CD4-positive, CD25-positive, alpha-beta regulatory T cell (primary cell): ENCODE measurements around the gene SLC41A3. TPM values are rescaled to one million over a fixed set of nuclear protein-coding genes. Genes with fewer than 3 reads are reported as not detected.

Source experiments
- ATAC-seq, 2 donors: fragments of 150-1000 bp; cut with Tn5 transposase; one replicate each; pipeline ENCODE4 v1.10.0; 2021; ENCODE audit warnings: low read depth in 2 of 2, moderate number of reproducible peaks in 2 of 2, moderate library complexity in 1 of 2
- DNase-seq, 3 donors: peaks; one replicate each; pipeline versions ENCODE4 v3.0.0 to v3.0.0-alpha.2; 2012 to 2022; ENCODE audit warnings: mixed read lengths in 1 of 3
- H3K27ac ChIP-seq: one replicate; pipeline ENCODE4 v1.7.0; 2013; ENCODE audit warnings: mild to moderate bottlenecking, low read length; ENCODE audit not compliant: insufficient read depth, poor library complexity, severe bottlenecking
- H3K27me3 ChIP-seq: one replicate; pipeline ENCODE4 v1.7.0; 2013; ENCODE audit warnings: low read length; ENCODE audit not compliant: control insufficient read depth, insufficient read depth
- H3K36me3 ChIP-seq: one replicate; pipeline ENCODE4 v1.7.0; 2013; ENCODE audit warnings: mild to moderate bottlenecking, low read length, moderate library complexity; ENCODE audit not compliant: control insufficient read depth, insufficient read depth
- H3K4me1 ChIP-seq: 2 replicates; pipeline ENCODE4 v1.7.0; 2013; ENCODE audit warnings: mild to moderate bottlenecking, low read length; ENCODE audit not compliant: insufficient read depth, control insufficient read depth, poor library complexity, severe bottlenecking
- H3K4me3 ChIP-seq: one replicate; pipeline ENCODE4 v1.7.0; 2013; ENCODE audit warnings: low read depth, mild to moderate bottlenecking, low read length, moderate library complexity
- H3K9me3 ChIP-seq, 2 experiments: 1 replicate in 1 of 2; 2 replicates in 1 of 2; pipeline ENCODE4 v1.7.0; 2013; ENCODE audit warnings: low read length in 2 of 2, mild to moderate bottlenecking in 1 of 2, moderate library complexity in 1 of 2; ENCODE audit not compliant: control insufficient read depth in 2 of 2
- H3K27ac Mint-ChIP-seq, 3 donors: one replicate each; pipeline ENCODE4 v1.8.0; 2020 to 2022; ENCODE audit warnings: mild to moderate bottlenecking in 3 of 3, mixed read lengths in 3 of 3, moderate library complexity in 2 of 3
- H3K27me3 Mint-ChIP-seq: one replicate; pipeline ENCODE4 v1.8.0; 2022; ENCODE audit warnings: mild to moderate bottlenecking, mixed read lengths
- H3K36me3 Mint-ChIP-seq: one replicate; pipeline ENCODE4 v1.8.0; 2020; ENCODE audit warnings: mixed read lengths
- H3K4me1 Mint-ChIP-seq, 4 donors: one replicate each; pipeline ENCODE4 v1.8.0; 2020 to 2022; ENCODE audit warnings: mixed read lengths in 4 of 4, mild to moderate bottlenecking in 1 of 4
- H3K4me3 Mint-ChIP-seq, 4 donors: one replicate each; pipeline ENCODE4 v1.8.0; 2020 to 2022; ENCODE audit warnings: mild to moderate bottlenecking in 4 of 4, mixed read lengths in 4 of 4, moderate library complexity in 3 of 4
- H3K9me3 Mint-ChIP-seq, 7 donors: one replicate each; pipeline ENCODE4 v1.8.0; 2020 to 2022; ENCODE audit warnings: mixed read lengths in 7 of 7, mild to moderate bottlenecking in 3 of 7, moderate library complexity in 2 of 7
- polyA plus RNA-seq, 4 donors: library from polyadenylated mRNA; unstranded; fragments of 300-500 nt; fragmentation: Illumina TruSeq; gene quantifications; one replicate each; pipeline ENCODE4 v1.2.3, GENCODE V29; 2021
- total RNA-seq: library from RNA; stranded (reverse); gene quantifications from one replicate; pipeline ENCODE4 v1.2.3, GENCODE V29; 2022

The SLC41A3 gene
- total and polyA plus RNA-seq, 5 donors from 2014 or later = 31.2 to 51.3 (median 40.3) TPM

- no peak overlapping the region for H3K4me3 Mint-ChIP-seq
- Histone ChIP-seq H3K27ac (no peak overlapping the region), H3K9me3 (peaks cover 0 to 3% of the 10 kb centered on the region in 2 experiments), H3K4me3 (no peak overlapping the region), H3K36me3 (no peaks in the 10 kb centered on the region), H3K4me1 (no peaks in the 10 kb centered on the region), H3K27me3 (no peaks in the 10 kb centered on the region)
- no peaks in the 10 kb centered on the region for H3K36me3 Mint-ChIP-seq
- no peaks in the 10 kb centered on the region for H3K27me3 Mint-ChIP-seq
- DNase-seq (no peak), ATAC-seq (no peak)
- peaks cover 0 to 4% (median 0%) of the 10 kb centered on the region in 4 donors for H3K4me1 Mint-ChIP-seq
- no peak overlapping the region for H3K27ac Mint-ChIP-seq
- H3K9me3 Mint-ChIP-seq = peaks cover 0 to 7% (median under 1%) of the 10 kb centered on the region in 7 donors
Observed at GRCh38 chr3:126102530-126102951, 18.6 kb upstream of the SLC41A3 start.

- H3K4me3 ChIP-seq = no peak overlapping the region
- peaks cover 0 to 9% (median 4%) of the 10 kb centered on the region in 7 donors for H3K9me3 Mint-ChIP-seq
- DNase-seq (no peak), ATAC-seq (no peak)
- H3K36me3 Mint-ChIP-seq = no peaks in the 10 kb centered on the region
- H3K4me1 ChIP-seq = no peaks in the 10 kb centered on the region
- no peaks in the 10 kb centered on the region for H3K27me3 ChIP-seq
- no peak overlapping the region for H3K27ac Mint-ChIP-seq
- H3K4me3 Mint-ChIP-seq = no peak overlapping the region
- H3K9me3 ChIP-seq = peaks cover 4 to 5% of the 10 kb centered on the region in 2 experiments
- no peaks in the 10 kb centered on the region for H3K27me3 Mint-ChIP-seq
- H3K4me1 Mint-ChIP-seq = peaks cover 0 to 4% (median 0%) of the 10 kb centered on the region in 4 donors
- no peaks in the 10 kb centered on the region for H3K36me3 ChIP-seq
- H3K27ac ChIP-seq = no peak overlapping the region
Observed at GRCh38 chr3:126102011-126102410, 18.1 kb upstream of the SLC41A3 start.

GRCh38 chr3:126101521-126101982 is 17.6 kb upstream of the SLC41A3 start:
- Mint-ChIP-seq H3K27ac (peak overlapping the region in 1 of 3 donors; percentile 71), H3K4me3 (no peak overlapping the region), H3K27me3 (no peaks in the 10 kb centered on the region), H3K36me3 (no peaks in the 10 kb centered on the region), H3K4me1 (peaks cover 0 to 4% (median 0%) of the 10 kb centered on the region in 4 donors), H3K9me3 (peaks cover 0 to 12% (median 8%) of the 10 kb centered on the region in 7 donors)
- Histone ChIP-seq H3K9me3 (peaks cover 8 to 9% of the 10 kb centered on the region in 2 experiments), H3K4me3 (no peak overlapping the region), H3K27me3 (no peaks in the 10 kb centered on the region), H3K27ac (no peak overlapping the region), H3K4me1 (no peaks in the 10 kb centered on the region), H3K36me3 (no peaks in the 10 kb centered on the region)
- ATAC-seq (no peak), DNase-seq (no peak)

- ATAC-seq (no peak), DNase-seq (peak in 1 of 3 donors; percentile 10)
- no peak overlapping the region for H3K27ac ChIP-seq
- peaks cover 4% of the 10 kb centered on the region for H3K27me3 Mint-ChIP-seq
- no peak overlapping the region for H3K4me3 ChIP-seq
- no peak overlapping the region for H3K27ac Mint-ChIP-seq
- H3K4me3 Mint-ChIP-seq = no peak overlapping the region
- H3K36me3 ChIP-seq = no peaks in the 10 kb centered on the region
- H3K27me3 ChIP-seq = no peaks in the 10 kb centered on the region
- no peaks in the 10 kb centered on the region for H3K36me3 Mint-ChIP-seq
- H3K4me1 ChIP-seq = no peaks in the 10 kb centered on the region
- H3K4me1 Mint-ChIP-seq = peaks cover 0 to 4% (median 0%) of the 10 kb centered on the region in 4 donors
- H3K9me3 Mint-ChIP-seq = peaks cover 0 to 16% (median 12%) of the 10 kb centered on the region in 7 donors
- H3K9me3 ChIP-seq = peaks cover 11 to 17% of the 10 kb centered on the region in 2 experiments
Observed at GRCh38 chr3:126100634-126101301, 16.8 kb upstream of the SLC41A3 start.

- peaks cover 0 to 21% (median 16%) of the 10 kb centered on the region in 7 donors for H3K9me3 Mint-ChIP-seq
- no peaks in the 10 kb centered on the region for H3K36me3 ChIP-seq
- H3K27ac Mint-ChIP-seq = no peak overlapping the region
- H3K4me3 ChIP-seq = no peak overlapping the region
- no peak overlapping the region for H3K27ac ChIP-seq
- H3K27me3 ChIP-seq = no peaks in the 10 kb centered on the region
- DNase-seq = no peak
- no peak overlapping the region for H3K4me3 Mint-ChIP-seq
- peaks cover 8% of the 10 kb centered on the region for H3K27me3 Mint-ChIP-seq
- H3K4me1 Mint-ChIP-seq = peaks cover 0 to 4% (median 0%) of the 10 kb centered on the region in 4 donors
- H3K4me1 ChIP-seq = no peaks in the 10 kb centered on the region
- H3K36me3 Mint-ChIP-seq = peaks cover 3% of the 10 kb centered on the region
- H3K9me3 ChIP-seq = peaks cover 16 to 20% of the 10 kb centered on the region in 2 experiments
- no peak for ATAC-seq
Observed at GRCh38 chr3:126100269-126100633, 16.3 kb upstream of the SLC41A3 start.

GRCh38 chr3:126098391-126098858 is 14.5 kb upstream of the SLC41A3 start:
- Histone ChIP-seq H3K27me3 (no peaks in the 10 kb centered on the region), H3K9me3 (peaks cover 20% of the 10 kb centered on the region in 2 experiments), H3K4me1 (no peaks in the 10 kb centered on the region), H3K4me3 (no peak overlapping the region), H3K27ac (no peak overlapping the region), H3K36me3 (no peaks in the 10 kb centered on the region)
- peaks cover 0 to 29% (median 19%) of the 10 kb centered on the region in 7 donors for H3K9me3 Mint-ChIP-seq
- DNase-seq = no peak
- ATAC-seq = no peak
- peaks cover 0 to 4% (median 0%) of the 10 kb centered on the region in 4 donors for H3K4me1 Mint-ChIP-seq
- peaks cover 3% of the 10 kb centered on the region for H3K36me3 Mint-ChIP-seq
- H3K4me3 Mint-ChIP-seq = no peak overlapping the region
- H3K27ac Mint-ChIP-seq = no peak overlapping the region
- H3K27me3 Mint-ChIP-seq = peaks cover 8% of the 10 kb centered on the region

- Mint-ChIP-seq H3K27ac (no peak overlapping the region), H3K4me1 (peaks cover 0 to 4% (median 0%) of the 10 kb centered on the region in 4 donors), H3K36me3 (peaks cover 3% of the 10 kb centered on the region), H3K27me3 (peaks cover 8% of the 10 kb centered on the region), H3K4me3 (no peak overlapping the region), H3K9me3 (peaks cover 0 to 29% (median 19%) of the 10 kb centered on the region in 7 donors)
- Histone ChIP-seq H3K27ac (no peak overlapping the region), H3K4me3 (no peak overlapping the region), H3K27me3 (no peaks in the 10 kb centered on the region), H3K4me1 (no peaks in the 10 kb centered on the region), H3K36me3 (no peaks in the 10 kb centered on the region), H3K9me3 (peaks cover 20% of the 10 kb centered on the region in 2 experiments)
- ATAC-seq (no peak), DNase-seq (no peak)
Observed at GRCh38 chr3:126097801-126098200, 13.9 kb upstream of the SLC41A3 start.
